Activated naive CD8-positive, alpha-beta T cell treated with anti-CD3 and anti-CD28 coated beads, Interleukin-2, amount 50 U/mL, for 24 hours (primary cell): ENCODE results near the gene GDF3.
"Not testable (repeated sequence)": the region's sequence is repeated elsewhere in the genome, so short reads cannot be mapped to it uniquely, and the experiment has no call there.

Experiments
- ATAC-seq: fragments of 150-1000 bp; cut with Tn5 transposase; one replicate; pipeline ENCODE4 v1.10.0; 2021
- DNase-seq: peaks from one replicate; pipeline ENCODE4 v3.0.0; 2021
- H3K27ac Mint-ChIP-seq: one replicate; pipeline ENCODE4 v1.8.0; 2021; ENCODE audit warnings: mild to moderate bottlenecking, mixed read lengths
- H3K27me3 Mint-ChIP-seq: one replicate; pipeline ENCODE4 v1.8.0; 2021; ENCODE audit warnings: mixed read lengths
- H3K36me3 Mint-ChIP-seq: one replicate; pipeline ENCODE4 v1.8.0; 2021; ENCODE audit warnings: low read depth, mixed read lengths
- H3K4me1 Mint-ChIP-seq: one replicate; pipeline ENCODE4 v1.8.0; 2021; ENCODE audit warnings: mixed read lengths
- H3K4me3 Mint-ChIP-seq: one replicate; pipeline ENCODE4 v1.8.0; 2021; ENCODE audit warnings: mild to moderate bottlenecking, moderate library complexity, mixed read lengths
- H3K9me3 Mint-ChIP-seq: one replicate; pipeline ENCODE4 v1.8.0; 2021; ENCODE audit warnings: mixed read lengths

The GDF3 gene

GRCh38 chr12:7695566-7696197 is at the start of gene GDF3:
Gene GDF3 (minus strand): TSS chr12:7695775. CDS start chr12:7695728, 47 bp downstream.
- no peak within 1 kb of the TSS for H3K27ac Mint-ChIP-seq
- H3K9me3 Mint-ChIP-seq = no peaks in the 10 kb centered on the region
- no peak for DNase-seq
- H3K4me3 Mint-ChIP-seq = no peak within 1 kb of the TSS
- H3K36me3 Mint-ChIP-seq = no peaks in the 10 kb centered on the region
- peaks cover 7% of the 10 kb centered on the region for H3K27me3 Mint-ChIP-seq
- H3K4me1 Mint-ChIP-seq = peaks cover 4% of the 10 kb centered on the region
- no peak for ATAC-seq

GRCh38 chr12:7732993-7733392 is 37.4 kb upstream of the GDF3 start:
- H3K9me3 Mint-ChIP-seq = no peaks in the 10 kb centered on the region
- H3K27ac Mint-ChIP-seq = no peak overlapping the region
- no peaks in the 10 kb centered on the region for H3K4me1 Mint-ChIP-seq
- no peaks in the 10 kb centered on the region for H3K36me3 Mint-ChIP-seq
- no peaks in the 10 kb centered on the region for H3K27me3 Mint-ChIP-seq
- no peak overlapping the region for H3K4me3 Mint-ChIP-seq
- no peak for DNase-seq
- no peak for ATAC-seq

DNA sequence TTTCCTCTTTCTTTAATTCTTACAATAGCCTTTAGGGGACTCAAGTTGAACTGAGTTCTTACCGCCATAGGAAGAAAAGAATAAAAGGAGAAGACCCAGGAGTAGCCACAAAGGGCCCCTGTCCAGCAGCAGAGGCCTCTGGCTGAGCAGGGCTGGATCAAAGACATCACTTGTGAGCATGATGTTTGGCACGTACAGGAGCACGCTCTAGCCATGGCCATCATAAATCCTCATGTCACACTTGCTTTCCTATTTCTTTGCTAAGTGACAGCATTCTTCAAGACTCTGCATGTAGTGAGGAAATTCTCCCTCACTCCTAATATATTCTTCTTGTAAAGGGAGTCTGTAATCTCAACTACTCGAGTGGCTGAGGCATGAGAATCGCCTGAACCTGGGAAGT is 35.9 kb upstream of the GDF3 start:
- H3K27me3 Mint-ChIP-seq = peaks cover 3% of the 10 kb centered on the region
- H3K27ac Mint-ChIP-seq = no peak overlapping the region
- H3K4me3 Mint-ChIP-seq = no peak overlapping the region
- ATAC-seq (no peak), DNase-seq (no peak)
- H3K36me3 Mint-ChIP-seq = no peaks in the 10 kb centered on the region
- H3K9me3 Mint-ChIP-seq = no peaks in the 10 kb centered on the region
- no peaks in the 10 kb centered on the region for H3K4me1 Mint-ChIP-seq

- H3K4me1 Mint-ChIP-seq, ATAC-seq, H3K9me3 Mint-ChIP-seq, H3K4me3 Mint-ChIP-seq, DNase-seq, H3K27ac Mint-ChIP-seq, H3K27me3 Mint-ChIP-seq, H3K36me3 Mint-ChIP-seq: not testable (repeated sequence)
These were observed 35.4 kb upstream of the GDF3 start for GRCh38 chr12:7730984-7731383.

- H3K4me1 Mint-ChIP-seq = no peaks in the 10 kb centered on the region
- no peak for ATAC-seq
- no peaks in the 10 kb centered on the region for H3K9me3 Mint-ChIP-seq
- peaks cover 3% of the 10 kb centered on the region for H3K27me3 Mint-ChIP-seq
- H3K27ac Mint-ChIP-seq = no peak overlapping the region
- H3K36me3 Mint-ChIP-seq = no peaks in the 10 kb centered on the region
- no peak for DNase-seq
- no peak overlapping the region for H3K4me3 Mint-ChIP-seq
These were observed 34.2 kb upstream of the GDF3 start for GRCh38 chr12:7729746-7730145.

- no peak for ATAC-seq
- Mint-ChIP-seq H3K9me3 (no peaks in the 10 kb centered on the region), H3K27ac (no peak overlapping the region), H3K27me3 (peaks cover 3% of the 10 kb centered on the region), H3K36me3 (no peaks in the 10 kb centered on the region), H3K4me1 (no peaks in the 10 kb centered on the region), H3K4me3 (no peak overlapping the region)
- no peak for DNase-seq
These were observed 28.4 kb upstream of the GDF3 start for GRCh38 chr12:7723926-7724325.

DNA sequence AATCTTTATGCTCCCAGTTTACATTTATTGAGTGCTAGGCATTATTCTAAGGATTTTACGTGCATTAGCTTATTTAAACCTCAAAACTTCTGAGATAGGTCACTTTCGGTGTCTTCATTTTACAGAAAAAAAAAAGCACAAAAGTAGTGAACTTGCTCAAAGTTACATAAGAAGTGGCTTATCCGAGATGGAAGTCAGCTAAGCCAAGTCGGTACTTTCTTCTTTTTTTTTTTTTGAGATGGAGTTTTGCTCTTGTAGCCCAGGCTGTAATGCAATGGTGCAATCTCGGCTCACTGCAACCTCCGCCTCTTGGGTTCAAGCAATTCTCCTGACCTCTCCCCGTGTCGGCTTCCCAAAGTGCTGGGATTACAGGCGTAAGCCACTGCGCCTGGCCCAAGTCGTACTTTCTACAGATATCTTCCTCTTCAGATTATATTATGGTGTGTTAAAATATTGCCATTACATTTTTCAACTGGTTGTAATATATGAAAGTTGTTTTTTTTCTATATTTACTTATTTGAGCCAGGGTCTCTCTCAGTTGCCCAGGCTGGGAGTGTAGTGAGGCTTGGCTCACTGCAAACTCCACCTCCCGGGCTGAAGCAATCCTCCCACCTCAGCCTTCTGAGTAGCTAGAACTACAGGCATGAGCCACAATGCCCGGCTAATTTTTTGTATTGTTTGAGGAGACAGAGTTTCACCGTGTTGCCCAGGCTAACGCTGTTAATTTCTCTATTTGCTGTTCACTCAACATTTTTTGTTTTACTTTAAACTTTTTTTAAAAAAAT is 24.6 kb upstream of the GDF3 start:
- no peaks in the 10 kb centered on the region for H3K9me3 Mint-ChIP-seq
- H3K4me1 Mint-ChIP-seq = no peaks in the 10 kb centered on the region
- no peak overlapping the region for H3K4me3 Mint-ChIP-seq
- no peaks in the 10 kb centered on the region for H3K36me3 Mint-ChIP-seq
- H3K27ac Mint-ChIP-seq = no peak overlapping the region
- H3K27me3 Mint-ChIP-seq = no peaks in the 10 kb centered on the region
- ATAC-seq = no peak
- DNase-seq = no peak

DNA sequence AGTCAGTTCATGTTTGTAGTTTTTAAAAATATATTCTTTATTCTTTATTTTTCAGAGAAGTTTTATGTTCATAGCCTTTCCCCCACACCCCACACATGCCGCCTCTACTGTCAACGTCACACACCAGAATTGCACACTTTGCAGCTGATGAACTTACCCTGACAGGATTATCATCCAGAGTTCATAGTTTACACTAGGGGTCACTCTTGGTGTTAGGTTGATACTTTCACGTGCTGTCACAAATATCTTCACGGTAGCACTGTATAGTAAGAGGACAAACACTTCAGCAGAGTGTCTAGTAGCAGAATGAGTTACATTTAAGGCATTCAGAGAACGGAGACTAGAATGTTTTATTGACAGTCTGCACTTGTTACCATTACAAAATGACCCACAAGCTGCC is 20.8 kb upstream of the GDF3 start:
- no peak for DNase-seq

GRCh38 chr12:7712841-7713442 is 17.4 kb upstream of the GDF3 start:
- peaks cover 2% of the 10 kb centered on the region for H3K27me3 Mint-ChIP-seq
- H3K27ac Mint-ChIP-seq = no peak overlapping the region
- H3K4me1 Mint-ChIP-seq = no peaks in the 10 kb centered on the region
- ATAC-seq = no peak
- H3K9me3 Mint-ChIP-seq = no peaks in the 10 kb centered on the region
- H3K36me3 Mint-ChIP-seq = no peaks in the 10 kb centered on the region
- H3K4me3 Mint-ChIP-seq = no peak overlapping the region
- DNase-seq = no peak

More for the DNA sequence above, 20.8 kb upstream of the GDF3 start:
- Mint-ChIP-seq H3K9me3 (no peaks in the 10 kb centered on the region), H3K4me3 (no peak overlapping the region), H3K36me3 (no peaks in the 10 kb centered on the region), H3K27ac (no peak overlapping the region), H3K4me1 (no peaks in the 10 kb centered on the region), H3K27me3 (peaks cover under 1% of the 10 kb centered on the region)
- ATAC-seq = no peak

GRCh38 chr12:7711133-7711532 is 15.6 kb upstream of the GDF3 start, which contains the start of gene DPPA3:
Gene DPPA3 (plus strand): TSS chr12:7711433. CDS start chr12:7711571, 138 bp downstream.
- DNase-seq = no peak
- Mint-ChIP-seq H3K4me1 (no peaks in the 10 kb centered on the region), H3K27ac (no peak within 1 kb of the TSS), H3K9me3 (no peaks in the 10 kb centered on the region), H3K4me3 (no peak within 1 kb of the TSS), H3K36me3 (no peaks in the 10 kb centered on the region), H3K27me3 (peaks cover 2% of the 10 kb centered on the region)
- ATAC-seq = no peak

- Mint-ChIP-seq H3K27ac (no peak overlapping the region), H3K4me3 (no peak overlapping the region), H3K4me1 (no peaks in the 10 kb centered on the region), H3K36me3 (no peaks in the 10 kb centered on the region), H3K27me3 (peaks cover 2% of the 10 kb centered on the region), H3K9me3 (no peaks in the 10 kb centered on the region)
- ATAC-seq (no peak), DNase-seq (no peak)
These were observed 14.5 kb upstream of the GDF3 start for GRCh38 chr12:7709969-7710675.

DNA sequence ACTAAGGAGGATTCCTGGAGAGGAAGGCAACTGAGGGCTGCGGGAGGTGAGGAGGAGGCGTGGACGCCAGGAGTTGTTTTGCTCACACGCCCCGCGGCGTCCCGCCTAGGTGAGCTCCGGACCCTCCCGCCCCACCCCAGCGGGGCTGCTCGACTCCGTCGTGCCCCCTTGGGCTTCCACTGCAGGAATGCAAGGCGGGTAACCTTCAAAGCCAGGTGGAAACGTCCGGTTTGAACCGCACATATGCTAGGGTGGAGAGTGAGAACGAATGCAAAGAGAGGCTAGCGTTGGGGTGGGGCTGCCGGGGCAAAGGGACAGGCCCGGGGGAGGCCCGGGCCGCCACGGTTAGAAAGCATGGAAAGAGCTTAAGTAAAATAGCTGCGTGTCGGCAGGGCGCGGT is 10.3 kb upstream of the GDF3 start:
- Mint-ChIP-seq H3K4me1 (no peaks in the 10 kb centered on the region), H3K36me3 (no peaks in the 10 kb centered on the region), H3K27ac (no peak overlapping the region), H3K9me3 (no peaks in the 10 kb centered on the region), H3K27me3 (no peaks in the 10 kb centered on the region), H3K4me3 (no peak overlapping the region)
- no peak for DNase-seq
- ATAC-seq = no peak

DNA sequence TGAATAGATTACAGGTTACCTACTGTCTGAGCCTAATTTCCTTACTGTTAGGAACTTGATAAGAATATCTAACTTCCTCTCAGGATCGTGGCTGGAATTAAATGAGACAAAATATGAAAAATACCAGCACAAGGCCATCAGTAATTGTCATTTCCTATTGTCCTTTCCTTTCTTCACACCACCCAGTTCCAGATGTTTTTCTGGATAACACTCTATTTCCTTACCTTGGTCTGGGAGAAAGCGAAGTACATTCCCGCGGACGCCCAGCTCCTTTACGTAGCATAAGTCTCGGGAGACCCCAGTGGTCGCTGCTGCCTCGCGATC is 376 bp downstream of the GDF3 start:
- H3K36me3 Mint-ChIP-seq = no peaks in the 10 kb centered on the region
- H3K4me3 Mint-ChIP-seq = no peak overlapping the region
- H3K9me3 Mint-ChIP-seq = no peaks in the 10 kb centered on the region
- ATAC-seq (no peak), DNase-seq (no peak)
- peaks cover 4% of the 10 kb centered on the region for H3K4me1 Mint-ChIP-seq
- H3K27ac Mint-ChIP-seq = no peak overlapping the region
- peaks cover 7% of the 10 kb centered on the region for H3K27me3 Mint-ChIP-seq

- Mint-ChIP-seq H3K4me3 (no peak overlapping the region), H3K36me3 (no peaks in the 10 kb centered on the region), H3K27me3 (peaks cover 7% of the 10 kb centered on the region), H3K9me3 (no peaks in the 10 kb centered on the region), H3K27ac (no peak overlapping the region), H3K4me1 (peaks cover 4% of the 10 kb centered on the region)
- no peak for DNase-seq
- no peak for ATAC-seq
These were observed 879 bp downstream of the GDF3 start for GRCh38 chr12:7694556-7695236.
